NCI-H1417 treated with DMSO at 0.1 percent for 48 hours (cell line): Measurements from ENCODE around the gene FGFR3.
"Not testable (repeated sequence)": the region's sequence is repeated elsewhere in the genome, so short reads cannot be mapped to it uniquely, and the experiment has no call there.

Experiments
- DNase-seq: peaks from one replicate; lab custom pipeline; 2025; lab: John Stamatoyannopoulos, UW

Gene FGFR3

GRCh38 chr4:1842339-1842895 is 49.3 kb downstream of the FGFR3 start:
- DNase-seq: no peak

- DNase-seq: no peak
Observed at GRCh38 chr4:1842993-1843448, 49.9 kb downstream of the FGFR3 start.

DNA sequence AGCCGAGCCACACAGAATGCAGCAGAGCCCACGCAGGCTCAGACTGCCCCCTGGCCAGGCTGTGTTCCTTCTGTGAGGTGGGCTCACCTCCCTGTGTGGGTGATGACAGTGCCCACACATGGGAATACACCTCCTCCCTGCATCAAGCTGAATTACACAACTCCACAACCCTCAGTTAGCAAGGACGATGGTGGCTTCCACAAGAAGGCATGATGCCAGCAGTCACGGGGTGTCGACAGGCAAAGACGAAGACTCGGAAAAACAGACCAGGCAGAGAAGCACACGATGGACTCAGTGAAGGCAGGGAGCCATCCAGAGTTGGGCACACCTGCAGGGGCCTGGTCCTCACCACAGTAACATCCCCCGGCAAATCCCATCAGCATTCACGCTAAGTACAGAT is 50.8 kb downstream of the FGFR3 start:
- DNase-seq: no peak

GRCh38 chr4:1844618-1845017 is 51.5 kb downstream of the FGFR3 start:
- DNase-seq: not testable (repeated sequence)

DNA sequence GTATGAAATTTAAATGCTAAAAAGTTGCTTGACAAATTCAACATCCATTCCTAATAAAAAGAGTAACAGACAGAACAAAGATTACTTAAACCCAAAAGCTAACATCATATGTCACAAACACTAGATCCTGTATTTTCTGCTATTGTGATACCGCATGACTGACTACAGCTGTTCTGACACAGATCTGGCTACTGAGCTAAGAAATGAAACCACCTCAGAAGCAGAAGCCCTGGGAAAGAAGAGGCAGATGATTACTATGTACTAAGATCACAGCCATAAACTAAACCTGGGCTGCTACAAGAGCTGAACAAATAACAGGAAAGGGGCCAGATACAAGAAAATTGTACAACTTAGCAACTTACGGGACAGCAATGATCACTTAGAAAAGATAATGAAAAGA is 53.5 kb downstream of the FGFR3 start:
- DNase-seq: no peak

GRCh38 chr4:1850276-1850675 is 57.2 kb downstream of the FGFR3 start:
- DNase-seq: no peak

- no peak for DNase-seq
Observed at GRCh38 chr4:1851160-1851559, 58.1 kb downstream of the FGFR3 start.

- no peak for DNase-seq
Observed at GRCh38 chr4:1851575-1852410, 58.7 kb downstream of the FGFR3 start.

DNA sequence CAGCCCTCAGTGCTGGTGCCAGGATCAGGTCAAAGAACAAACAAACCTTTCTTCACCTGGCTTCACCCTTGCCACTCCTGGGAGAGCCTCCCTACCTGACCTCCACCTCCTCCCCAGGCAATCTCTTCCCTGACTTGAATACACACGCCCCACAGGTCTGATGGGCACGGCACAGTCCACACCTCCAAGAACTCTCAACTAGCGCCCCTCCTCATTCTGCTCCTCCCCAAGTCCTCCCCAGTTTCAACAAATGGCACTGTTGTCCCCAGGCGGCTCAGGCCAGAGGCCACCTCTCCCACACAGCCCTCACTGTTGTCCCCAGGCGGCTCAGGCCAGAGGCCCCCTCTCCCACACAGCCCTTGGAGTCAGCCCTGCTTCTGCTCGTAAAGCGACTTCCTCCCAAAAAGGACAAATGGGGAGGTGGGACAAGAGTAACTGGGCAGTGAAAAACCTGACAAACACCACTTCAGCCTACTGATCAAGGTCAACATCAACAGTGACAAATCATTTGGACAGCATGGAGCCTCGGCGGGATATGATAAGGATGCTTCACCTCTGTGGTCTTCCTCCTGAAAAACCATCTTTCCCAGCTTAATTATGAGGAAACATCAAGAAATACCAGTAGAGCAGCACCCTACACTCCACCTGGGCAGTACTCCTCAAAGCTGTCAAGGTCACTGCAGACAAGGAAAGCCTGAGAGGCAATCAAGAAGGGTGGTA is 60.0 kb downstream of the FGFR3 start:
- DNase-seq: no peak

GRCh38 chr4:1854752-1855151 is 61.7 kb downstream of the FGFR3 start:
- DNase-seq: no peak

- DNase-seq: no peak
Observed at GRCh38 chr4:1855333-1856070, 62.4 kb downstream of the FGFR3 start.

DNA sequence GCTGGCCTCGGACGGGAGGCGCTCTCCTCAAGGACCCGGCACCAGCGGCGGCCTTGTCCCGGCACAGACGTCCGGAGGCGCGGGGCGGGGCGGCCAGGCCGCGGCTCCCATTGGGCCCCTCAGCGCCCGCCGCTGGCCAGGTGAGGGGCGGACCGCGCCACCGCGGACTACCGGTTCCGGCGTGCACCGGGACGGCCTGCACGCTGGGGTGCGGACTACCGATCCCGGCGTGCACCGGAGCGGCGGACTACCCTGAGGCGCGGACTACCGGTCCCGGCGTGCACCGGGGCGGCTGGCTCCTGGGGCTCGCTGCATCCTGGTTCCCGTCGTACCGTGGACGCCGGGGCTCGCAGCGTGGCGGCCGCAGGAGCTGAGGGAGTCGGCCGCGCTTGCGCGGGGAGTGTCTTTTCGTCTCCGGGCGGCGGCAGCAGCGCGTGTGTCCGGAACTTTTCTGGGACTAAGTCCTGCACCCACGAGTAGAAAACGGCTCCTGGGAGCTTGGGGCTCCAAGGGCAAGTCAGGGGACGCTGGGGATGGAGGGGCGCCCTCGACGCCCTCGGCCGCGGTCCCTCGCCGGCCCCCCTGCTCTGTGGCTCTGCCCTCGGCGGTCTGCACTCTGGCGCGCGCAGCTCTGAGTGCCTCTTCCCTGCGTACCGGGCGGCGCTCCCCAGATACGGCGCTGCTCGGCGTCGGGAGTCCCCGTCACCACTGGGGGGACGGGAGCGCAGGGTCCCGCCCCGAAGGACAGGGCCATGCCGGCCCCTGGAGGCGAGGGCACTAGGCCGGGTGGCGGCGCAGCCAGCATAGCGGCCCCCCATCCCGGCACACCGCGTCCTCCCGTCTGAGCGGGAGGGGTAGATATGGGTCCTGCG is 63.2 kb downstream of the FGFR3 start, which contains the start of gene LETM1:
LETM1 (minus strand) TSS at position 86 of the 872 bp plus-strand sequence. CDS start 206 bp downstream, outside the sequence.
- DNase-seq: peak; percentile 46

GRCh38 chr4:1856943-1857699 is 64.0 kb downstream of the FGFR3 start:
- DNase-seq: no peak

DNA sequence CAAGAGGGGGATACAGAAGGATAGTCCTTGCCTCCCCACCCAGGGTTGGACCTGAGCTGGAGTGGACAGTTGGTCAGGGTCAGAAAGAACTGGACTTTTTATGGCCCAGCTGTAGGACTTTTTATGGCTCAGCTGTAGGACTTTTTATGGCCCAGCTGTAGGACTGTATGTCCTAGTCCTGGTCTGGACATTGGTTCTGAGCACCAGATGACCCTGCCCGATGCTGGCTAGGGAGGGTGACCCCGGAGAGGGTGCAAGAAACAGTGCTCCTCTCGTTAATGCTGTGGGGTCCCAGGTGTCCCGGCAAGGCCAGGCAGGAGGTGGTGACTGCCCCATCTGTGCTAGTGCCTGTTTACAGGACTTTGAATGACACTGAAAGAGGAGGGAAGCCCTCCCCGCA is 64.8 kb downstream of the FGFR3 start:
- DNase-seq: no peak
